Loucy (cell line): ENCODE measurements around the gene IL34.

ENCODE experiments used
- CTCF ChIP-seq: fragments of 200-600 bp; sonication (generic); conservative IDR thresholded peaks from 2 replicates; pipeline ENCODE4 v1.5.1; 2014; ENCODE audit warnings: mild to moderate bottlenecking, antibody characterized with exemption, low read length
- EZH2phosphoT487 ChIP-seq: fragments of 200-600 bp; IDR thresholded peaks from 2 replicates; pipeline ENCODE4 v1.6.1; 2018; ENCODE audit warnings: antibody characterized with exemption, mild to moderate bottlenecking, moderate library complexity, borderline replicate concordance

- no peak for TF ChIP-seq EZH2phosphoT487
- no peak for TF ChIP-seq CTCF
Measured at GRCh38 chr16:70678121-70678897, 31.9 kb downstream of the IL34 start.
